ENCODE results near the gene NEURL4.

The NEURL4 gene

GRCh38 chr17:7324438-7324779, 4.7 kb downstream of the NEURL4 start:
- DNase-seq (ENCODE audit: low read depth): no peak
- TF ChIP-seq CTCF (IDR thresholded peaks at IDR 0.05; ENCODE audit: low read depth, low read length, missing control alignments): no peak
- in situ Hi-C loops (cut with HindIII; ENCODE audit: low sequenced_read_pairs): no loop called here

GRCh38 chr17:7323731-7324437, 5.3 kb downstream of the NEURL4 start:
- no peak for DNase-seq (ENCODE audit: low read depth)
- peak; percentile 92 for TF ChIP-seq CTCF (IDR thresholded peaks at IDR 0.05; ENCODE audit: low read depth, low read length, missing control alignments)
- in situ Hi-C loops (cut with HindIII; ENCODE audit: low sequenced_read_pairs): no loop called here
- no peak overlapping the region for H3K4me3 ChIP-seq (ENCODE audit: low read depth, low read length)

More at GRCh38 chr17:7324438-7324779, 4.7 kb downstream of the NEURL4 start:
- H3K4me3 ChIP-seq (ENCODE audit: low read depth, low read length): no peak overlapping the region

GRCh38 chr17:7322520-7323194, 6.5 kb downstream of the NEURL4 start:
- no peak for TF ChIP-seq CTCF (IDR thresholded peaks at IDR 0.05; ENCODE audit: low read depth, low read length, missing control alignments)
- in situ Hi-C loops (cut with HindIII; ENCODE audit: low sequenced_read_pairs): no loop called here
- DNase-seq (ENCODE audit: low read depth): no peak
- no peak overlapping the region for H3K4me3 ChIP-seq (ENCODE audit: low read depth, low read length)

- no peak for TF ChIP-seq CTCF (IDR thresholded peaks at IDR 0.05; ENCODE audit: low read depth, low read length, missing control alignments)
- no peak for DNase-seq (ENCODE audit: low read depth)
- in situ Hi-C loops (cut with HindIII; ENCODE audit: low sequenced_read_pairs): no loop called here
- no peak overlapping the region for H3K4me3 ChIP-seq (ENCODE audit: low read depth, low read length)
Observed at GRCh38 chr17:7321466-7321865, 7.7 kb downstream of the NEURL4 start.

- no peak overlapping the region for H3K4me3 ChIP-seq (ENCODE audit: low read depth, low read length)
- no peak for DNase-seq (ENCODE audit: low read depth)
- TF ChIP-seq CTCF (IDR thresholded peaks at IDR 0.05; ENCODE audit: low read depth, low read length, missing control alignments): no peak
- in situ Hi-C loops (cut with HindIII; ENCODE audit: low sequenced_read_pairs): no loop called here
Observed at GRCh38 chr17:7318121-7318860, 10.8 kb downstream of the NEURL4 start.

- no peak for TF ChIP-seq CTCF (IDR thresholded peaks at IDR 0.05; ENCODE audit: low read depth, low read length, missing control alignments)
- in situ Hi-C loops (cut with HindIII; ENCODE audit: low sequenced_read_pairs): no loop called here
- H3K4me3 ChIP-seq (ENCODE audit: low read depth, low read length): no peak overlapping the region
- DNase-seq (ENCODE audit: low read depth): no peak
Observed at GRCh38 chr17:7317161-7317803, 11.9 kb downstream of the NEURL4 start.
